Activated CD8-positive, alpha-beta memory T cell treated with anti-CD3 and anti-CD28 coated beads, Interleukin-2, amount 50 U/mL, for 24 hours (primary cell): ENCODE measurements around the gene BMPR2.
"Not testable (repeated sequence)": the region's sequence is repeated elsewhere in the genome, so short reads cannot be mapped to it uniquely, and the experiment has no call there.

Experiments used
- DNase-seq: peaks from one replicate; pipeline ENCODE4 v3.0.0-alpha.2; 2020; ENCODE audit errors: extremely low read depth

Gene BMPR2

GRCh38 chr2:202530038-202530437, 153.9 kb downstream of the BMPR2 start:
- no peak for DNase-seq

GRCh38 chr2:202535290-202535689, 159.2 kb downstream of the BMPR2 start:
- not testable (repeated sequence) for DNase-seq

- no peak for DNase-seq
Observed at GRCh38 chr2:202541137-202541536, 165.0 kb downstream of the BMPR2 start.

- no peak for DNase-seq
Observed at GRCh38 chr2:202542142-202542541, 166.0 kb downstream of the BMPR2 start.

GRCh38 chr2:202545523-202545922, 169.4 kb downstream of the BMPR2 start:
- DNase-seq: no peak

GRCh38 chr2:202545931-202546330, 169.8 kb downstream of the BMPR2 start:
- DNase-seq: no peak

- not testable (repeated sequence) for DNase-seq
Observed at GRCh38 chr2:202546499-202547141, 170.5 kb downstream of the BMPR2 start.

GRCh38 chr2:202548240-202548639, 172.1 kb downstream of the BMPR2 start:
- DNase-seq: no peak

GRCh38 chr2:202551000-202551399, 174.9 kb downstream of the BMPR2 start:
- not testable (repeated sequence) for DNase-seq

GRCh38 chr2:202555356-202555755, 179.2 kb downstream of the BMPR2 start:
- no peak for DNase-seq

GRCh38 chr2:202560200-202560599, 184.1 kb downstream of the BMPR2 start:
- DNase-seq: no peak

- no peak for DNase-seq
Observed at GRCh38 chr2:202564226-202564625, 188.1 kb downstream of the BMPR2 start.

- no peak for DNase-seq
Observed at GRCh38 chr2:202566286-202566685, 190.2 kb downstream of the BMPR2 start.

GRCh38 chr2:202574541-202574940, 198.4 kb downstream of the BMPR2 start:
- DNase-seq: no peak

GRCh38 chr2:202575194-202575593, 199.1 kb downstream of the BMPR2 start:
- not testable (repeated sequence) for DNase-seq

GRCh38 chr2:202577250-202578183, 201.4 kb downstream of the BMPR2 start:
- no peak for DNase-seq

- not testable (repeated sequence) for DNase-seq
Observed at GRCh38 chr2:202582846-202583245, 206.7 kb downstream of the BMPR2 start.

- no peak for DNase-seq
Observed at GRCh38 chr2:202583709-202584219, 207.6 kb downstream of the BMPR2 start.

- DNase-seq: peak; percentile 25
Observed at GRCh38 chr2:202588647-202589581, 212.8 kb downstream of the BMPR2 start.

- DNase-seq: no peak
Observed at GRCh38 chr2:202589582-202589949, 213.4 kb downstream of the BMPR2 start.

GRCh38 chr2:202592566-202592965, 216.4 kb downstream of the BMPR2 start:
- DNase-seq: no peak

- no peak for DNase-seq
Observed at GRCh38 chr2:202599105-202599504, 223.0 kb downstream of the BMPR2 start.
